Measurements from ENCODE around the gene SEC24B. TPM values are rescaled to one million over a fixed set of nuclear protein-coding genes. Genes with fewer than 3 reads are reported as not detected.

SEC24B gene
- total RNA-seq, 4 donors from 2014 or later = 26.0 to 45.2 (median 37.3) TPM

GRCh38 chr4:109410226-109410625 lies 23.4 kb upstream of the SEC24B start:
- 93 to 95% methylated on average over 9 of the region's 9 CpGs for WGBS, 2 donors
- intact Hi-C loops (cut with DNase I; ENCODE audit: low total_unique reads) = no loop called here
- TF ChIP-seq POLR2A (IDR thresholded peaks at IDR 0.05) = no peak
- DNase-seq (ENCODE audit: low spot score in 2 of 2) = no peak
- no peak overlapping the region for H3K4me3 ChIP-seq (ENCODE audit: low read depth, poor library complexity, severe bottlenecking)

GRCh38 chr4:109410776-109411175 lies 22.8 kb upstream of the SEC24B start:
- no peak for DNase-seq (ENCODE audit: low spot score in 2 of 2)
- TF ChIP-seq POLR2A (IDR thresholded peaks at IDR 0.05) = no peak
- WGBS, 2 donors = 79% methylated on average over 3 of the region's 3 CpGs
- H3K4me3 ChIP-seq (ENCODE audit: low read depth, poor library complexity, severe bottlenecking) = no peak overlapping the region
- intact Hi-C loops (cut with DNase I; ENCODE audit: low total_unique reads) = no loop called here

DNA sequence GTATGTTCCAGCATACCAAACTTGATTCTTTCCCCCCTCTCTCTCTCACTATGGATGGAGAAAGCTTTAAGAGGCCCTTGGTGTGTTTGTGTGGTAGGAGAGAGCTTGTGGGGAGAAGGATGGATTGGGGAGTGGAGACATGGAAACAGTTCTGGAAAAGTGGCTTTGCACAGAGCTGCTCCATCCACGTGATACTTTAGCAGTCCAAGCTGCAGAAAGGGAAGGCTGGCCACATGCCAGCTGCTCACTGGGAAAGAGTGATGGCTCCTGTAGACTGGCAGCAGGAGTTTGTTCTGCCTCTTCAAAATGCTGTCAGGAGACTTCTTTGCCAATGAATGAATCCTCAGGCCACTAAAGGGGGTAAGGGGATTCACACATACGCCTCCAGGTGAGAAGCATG lies 21.7 kb upstream of the SEC24B start:
- no peak for TF ChIP-seq POLR2A (IDR thresholded peaks at IDR 0.05)
- TF ChIP-seq, protein P1, sequence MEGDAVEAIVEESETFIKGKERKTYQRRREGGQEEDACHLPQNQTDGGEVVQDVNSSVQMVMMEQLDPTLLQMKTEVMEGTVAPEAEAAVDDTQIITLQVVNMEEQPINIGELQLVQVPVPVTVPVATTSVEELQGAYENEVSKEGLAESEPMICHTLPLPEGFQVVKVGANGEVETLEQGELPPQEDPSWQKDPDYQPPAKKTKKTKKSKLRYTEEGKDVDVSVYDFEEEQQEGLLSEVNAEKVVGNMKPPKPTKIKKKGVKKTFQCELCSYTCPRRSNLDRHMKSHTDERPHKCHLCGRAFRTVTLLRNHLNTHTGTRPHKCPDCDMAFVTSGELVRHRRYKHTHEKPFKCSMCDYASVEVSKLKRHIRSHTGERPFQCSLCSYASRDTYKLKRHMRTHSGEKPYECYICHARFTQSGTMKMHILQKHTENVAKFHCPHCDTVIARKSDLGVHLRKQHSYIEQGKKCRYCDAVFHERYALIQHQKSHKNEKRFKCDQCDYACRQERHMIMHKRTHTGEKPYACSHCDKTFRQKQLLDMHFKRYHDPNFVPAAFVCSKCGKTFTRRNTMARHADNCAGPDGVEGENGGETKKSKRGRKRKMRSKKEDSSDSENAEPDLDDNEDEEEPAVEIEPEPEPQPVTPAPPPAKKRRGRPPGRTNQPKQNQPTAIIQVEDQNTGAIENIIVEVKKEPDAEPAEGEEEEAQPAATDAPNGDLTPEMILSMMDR (IDR thresholded peaks at IDR 0.05) = no peak
- intact Hi-C loops (cut with DNase I; ENCODE audit: low total_unique reads) = no loop called here
- H3K4me3 ChIP-seq (ENCODE audit: low read depth, poor library complexity, severe bottlenecking) = no peak overlapping the region
- WGBS, 2 donors = 61 to 62% methylated on average over 2 of the region's 2 CpGs
- DNase-seq (ENCODE audit: low spot score in 2 of 2) = no peak

GRCh38 chr4:109412776-109413175 lies 20.8 kb upstream of the SEC24B start:
- WGBS, 2 donors = 0 to 59% methylated on average over 1 of the region's 1 CpG
- no peak for TF ChIP-seq POLR2A (IDR thresholded peaks at IDR 0.05)
- TF ChIP-seq, protein P1 (IDR thresholded peaks at IDR 0.05) = no peak
- H3K4me3 ChIP-seq (ENCODE audit: low read depth, poor library complexity, severe bottlenecking) = no peak overlapping the region
- DNase-seq (ENCODE audit: low spot score in 2 of 2) = no peak
- intact Hi-C loops (cut with DNase I; ENCODE audit: low total_unique reads) = no loop called here

GRCh38 chr4:109414938-109415337 lies 18.7 kb upstream of the SEC24B start:
- intact Hi-C loops (cut with DNase I; ENCODE audit: low total_unique reads) = no loop called here
- TF ChIP-seq POLR2A (IDR thresholded peaks at IDR 0.05) = no peak
- TF ChIP-seq, protein P1 (IDR thresholded peaks at IDR 0.05) = no peak
- DNase-seq (ENCODE audit: low spot score in 2 of 2) = no peak
- H3K4me3 ChIP-seq (ENCODE audit: low read depth, poor library complexity, severe bottlenecking) = no peak overlapping the region
- 54 to 76% methylated on average over 1 of the region's 1 CpG for WGBS, 2 donors

GRCh38 chr4:109418588-109418987 lies 15.0 kb upstream of the SEC24B start:
- 90 to 98% methylated on average over 1 of the region's 1 CpG for WGBS, 2 donors
- no peak overlapping the region for H3K4me3 ChIP-seq (ENCODE audit: low read depth, poor library complexity, severe bottlenecking)
- intact Hi-C loops (cut with DNase I; ENCODE audit: low total_unique reads) = no loop called here
- no peak for TF ChIP-seq POLR2A (IDR thresholded peaks at IDR 0.05)
- TF ChIP-seq, protein P1 (IDR thresholded peaks at IDR 0.05) = no peak
- no peak for DNase-seq (ENCODE audit: low spot score in 2 of 2)

- WGBS, 2 donors = 90 to 96% methylated on average over 2 of the region's 2 CpGs
- DNase-seq (ENCODE audit: low spot score in 2 of 2) = no peak
- intact Hi-C loops (cut with DNase I; ENCODE audit: low total_unique reads) = no loop called here
- no peak for TF ChIP-seq POLR2A (IDR thresholded peaks at IDR 0.05)
- TF ChIP-seq, protein P1 (IDR thresholded peaks at IDR 0.05) = no peak
- H3K4me3 ChIP-seq (ENCODE audit: low read depth, poor library complexity, severe bottlenecking) = no peak overlapping the region
Observed at GRCh38 chr4:109419679-109420078, 13.9 kb upstream of the SEC24B start.
